Esophagus mucosa (tissue), 1 donor: ENCODE measurements around the gene E2F2. TPM values are rescaled to one million over a fixed set of nuclear protein-coding genes. Genes with fewer than 3 reads are reported as not detected.

Experiments
- ATAC-seq: fragments of 200-7000 bp; cut with Tn5 transposase; one replicate; pipeline ENCODE4 v1.9.1; 2020
- total RNA-seq: library from RNA; stranded (reverse); gene quantifications from one replicate; pipeline ENCODE4 v1.2.4, GENCODE V29; 2023
- donor health status: DM: yes; HTN: yes; CAD: no.

The E2F2 gene
- total RNA-seq, 1 donor from 2014 or later = 13.9 TPM

- no peak for ATAC-seq
Measured at GRCh38 chr1:23481904-23482303, 49.1 kb downstream of the E2F2 start.

DNA sequence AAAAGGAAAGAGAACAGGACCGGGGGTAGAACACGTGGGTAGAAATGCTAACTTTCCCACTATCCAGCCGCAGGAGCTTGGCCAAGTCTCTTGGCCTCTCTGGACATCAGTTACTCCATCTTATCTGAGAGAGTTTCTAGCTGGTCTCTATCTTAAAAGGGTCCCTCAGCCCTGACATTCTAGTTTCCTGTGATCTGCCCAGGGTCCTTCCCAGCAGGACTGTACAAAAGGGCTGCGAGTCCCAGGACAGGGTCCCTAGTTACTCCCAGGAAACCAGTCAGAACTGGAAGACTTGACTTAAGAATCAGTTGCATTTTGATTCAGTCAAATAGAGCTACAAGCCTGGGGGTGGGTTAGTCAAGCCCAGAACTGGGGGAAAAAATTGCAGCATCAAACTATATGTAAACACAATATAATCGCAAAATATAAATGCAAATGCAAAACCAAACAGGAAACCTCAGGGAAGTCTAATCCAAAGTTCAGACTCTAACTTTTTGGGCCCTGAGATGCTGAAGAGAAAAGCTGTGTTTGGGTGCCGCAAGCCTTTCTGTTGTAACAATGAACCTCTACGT is 49.9 kb downstream of the E2F2 start:
- no peak for ATAC-seq

- ATAC-seq = no peak
Measured at GRCh38 chr1:23480187-23481025, 50.6 kb downstream of the E2F2 start.

DNA sequence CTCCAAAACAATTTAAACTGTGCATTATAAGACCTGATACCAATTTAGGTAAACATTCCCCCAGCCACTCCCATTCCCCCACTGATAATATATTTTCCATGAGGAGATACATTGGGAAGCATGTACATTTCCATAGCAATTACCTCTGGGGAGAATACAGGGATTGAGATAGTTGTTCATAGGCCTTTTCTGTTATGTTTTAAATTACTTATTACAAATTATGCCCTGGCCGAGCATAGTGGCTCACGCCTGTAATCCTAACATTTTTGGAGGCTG is 51.4 kb downstream of the E2F2 start:
- ATAC-seq = no peak

- ATAC-seq = no peak
Measured at GRCh38 chr1:23478896-23479665, 52.0 kb downstream of the E2F2 start.

DNA sequence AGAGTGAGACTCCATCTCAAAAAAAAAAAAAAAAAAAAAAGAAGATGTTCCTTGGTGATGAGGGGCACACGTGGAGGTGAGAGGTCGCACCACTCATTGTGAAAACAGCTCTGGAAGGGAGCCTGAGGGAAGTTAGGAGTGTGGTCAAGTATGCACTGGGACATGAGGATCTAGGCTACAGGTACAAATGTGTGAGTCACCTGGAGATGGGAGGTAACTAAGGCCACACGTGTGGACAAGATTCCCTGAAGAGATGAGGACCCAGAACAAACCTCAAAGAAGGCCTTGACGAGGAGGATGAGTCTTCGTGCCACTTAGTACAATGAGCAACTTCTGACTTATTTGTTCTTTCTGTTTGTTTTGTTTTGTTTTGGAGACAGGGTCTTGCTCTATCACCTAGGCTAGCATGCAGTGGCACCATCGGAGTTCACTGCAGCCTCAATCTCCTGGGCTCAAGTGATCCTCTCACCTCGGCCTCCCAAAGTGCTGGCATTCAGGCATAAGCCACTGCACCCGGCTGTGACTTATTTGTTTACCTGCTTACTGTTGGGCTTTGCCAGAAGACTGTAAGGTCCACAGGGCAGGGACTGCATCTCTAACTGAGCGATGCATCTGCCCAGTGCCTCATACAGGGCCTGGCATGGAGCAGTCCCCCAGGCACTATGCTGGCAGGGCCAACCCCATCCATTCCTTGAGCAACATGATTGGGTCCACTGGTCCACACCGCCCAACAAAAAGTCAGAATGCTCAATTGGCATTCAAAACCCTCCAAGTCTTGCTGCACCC is 53.5 kb downstream of the E2F2 start:
- no peak for ATAC-seq

GRCh38 chr1:23475641-23476040 is 55.4 kb downstream of the E2F2 start:
- no peak for ATAC-seq

DNA sequence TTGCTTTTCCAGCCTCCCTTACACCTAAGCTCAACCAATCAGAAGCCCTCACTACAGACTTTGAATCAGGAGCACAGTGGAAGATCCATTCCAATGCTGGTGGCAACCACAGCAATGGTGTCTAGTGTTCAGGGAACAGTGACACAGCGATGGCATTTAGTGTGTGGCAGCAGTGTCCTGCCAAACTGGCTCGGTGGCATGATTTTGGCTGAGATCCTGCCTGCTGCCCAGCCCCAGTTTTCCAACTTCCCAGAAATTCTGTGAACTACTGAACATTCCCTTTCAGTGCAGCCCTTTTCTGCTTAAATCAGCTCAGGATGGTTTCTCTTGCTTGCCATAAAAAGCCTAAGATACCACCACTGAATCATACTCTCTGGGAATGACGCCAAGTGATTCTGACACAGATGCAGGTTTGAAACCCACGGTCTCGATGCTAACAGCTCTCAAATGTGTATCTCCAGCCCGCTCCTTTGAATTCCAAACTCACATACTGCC is 55.9 kb downstream of the E2F2 start:
- ATAC-seq = no peak

DNA sequence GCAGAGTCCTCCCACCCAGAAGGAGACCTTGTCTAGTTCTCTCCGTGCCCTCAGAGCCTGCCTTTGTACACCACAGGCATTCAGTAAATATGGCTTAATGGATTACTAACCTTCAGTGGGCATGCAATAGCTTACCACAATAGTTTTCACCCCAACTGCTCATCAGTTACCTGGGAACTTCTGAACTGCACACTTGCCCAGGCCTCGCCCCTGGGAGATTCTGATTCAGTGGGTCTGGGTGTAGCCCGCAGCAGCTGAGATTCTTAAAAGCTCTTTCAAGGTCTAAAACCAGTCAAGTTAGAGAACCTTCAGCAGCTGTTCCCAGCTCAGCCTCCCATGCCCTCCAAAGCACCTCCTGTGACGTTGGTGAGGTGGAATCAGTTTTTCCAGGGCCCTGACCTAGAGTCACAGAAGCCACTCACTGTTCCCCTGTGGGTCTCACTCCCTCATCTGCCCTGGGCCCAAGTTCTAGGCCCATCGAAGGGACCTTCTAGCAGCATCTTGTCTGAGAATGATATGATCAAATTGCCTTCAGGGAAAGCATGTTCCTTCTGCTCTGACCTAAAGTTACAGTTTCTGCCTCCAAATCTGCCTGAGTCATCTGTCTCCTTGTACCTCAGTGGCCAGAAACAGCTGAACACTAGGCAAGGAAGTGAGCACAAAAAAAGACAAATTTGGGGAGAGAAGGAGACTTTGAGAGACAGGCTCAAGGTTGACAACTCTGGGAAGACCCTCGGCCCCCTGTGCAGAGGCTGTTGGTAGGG is 57.8 kb downstream of the E2F2 start:
- ATAC-seq = peak; percentile 67

DNA sequence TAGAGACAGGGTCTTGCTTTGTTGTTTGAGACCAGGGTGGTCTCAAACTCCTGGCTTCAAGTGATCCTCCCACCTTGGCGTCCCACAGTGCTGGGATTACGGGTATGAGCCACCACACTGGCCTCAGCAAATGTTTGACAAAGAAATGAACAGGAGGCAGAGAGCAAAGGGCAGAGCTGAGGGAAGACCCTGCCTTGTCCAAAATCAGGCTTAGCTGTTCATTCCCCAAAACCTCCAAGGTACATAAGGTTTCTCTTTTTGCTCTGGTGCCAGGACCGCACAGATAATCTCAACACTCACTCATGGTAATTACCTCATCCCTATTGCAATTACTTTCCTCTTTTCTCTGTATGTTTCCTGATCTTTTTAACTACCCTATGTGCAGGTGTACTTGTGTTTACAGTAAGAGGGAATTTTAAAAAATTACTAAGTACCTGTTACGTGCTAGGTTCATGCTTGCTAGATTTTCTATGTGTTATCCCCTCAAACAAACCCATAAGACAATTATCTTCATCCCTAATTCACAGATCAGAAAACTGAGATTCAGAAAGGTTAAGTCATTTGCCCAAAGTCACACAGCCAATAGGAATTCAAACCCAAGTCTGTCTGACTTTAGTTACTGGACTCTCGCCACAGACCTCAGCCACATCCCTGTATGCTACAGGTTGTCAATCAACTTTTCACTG is 58.5 kb downstream of the E2F2 start:
- no peak for ATAC-seq

- no peak for ATAC-seq
Measured at GRCh38 chr1:23471473-23472075, 59.5 kb downstream of the E2F2 start.

GRCh38 chr1:23470282-23471070 is 60.6 kb downstream of the E2F2 start:
- ATAC-seq = peak; percentile 25

- ATAC-seq = no peak
Measured at GRCh38 chr1:23469372-23469982, 61.6 kb downstream of the E2F2 start.

DNA sequence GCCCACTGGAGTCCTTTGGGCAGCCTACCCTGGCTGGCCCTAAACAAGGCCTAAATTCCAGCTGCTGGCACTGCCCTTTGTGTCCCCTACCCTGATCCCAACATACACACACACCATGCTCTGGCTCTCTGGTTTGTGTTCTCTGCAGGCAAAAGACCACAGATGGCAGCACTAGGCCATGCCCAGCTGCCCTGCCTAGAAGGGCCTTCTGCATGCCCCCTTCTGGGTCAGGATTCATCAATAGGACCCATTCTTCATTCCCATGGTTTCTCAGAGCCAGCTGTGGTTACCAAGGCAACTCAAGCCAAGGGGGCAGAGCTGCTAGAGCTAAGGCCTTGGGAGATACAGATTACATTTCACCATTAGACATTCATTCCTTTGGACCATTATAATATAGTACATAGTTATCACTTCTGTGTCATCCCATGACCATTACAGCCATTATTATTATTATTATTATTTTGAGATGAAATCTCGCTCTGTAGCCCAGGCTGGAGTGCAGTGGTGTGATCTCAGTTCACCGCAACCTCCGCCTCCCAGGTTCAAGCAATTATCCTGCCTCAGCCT is 64.5 kb downstream of the E2F2 start:
- no peak for ATAC-seq

DNA sequence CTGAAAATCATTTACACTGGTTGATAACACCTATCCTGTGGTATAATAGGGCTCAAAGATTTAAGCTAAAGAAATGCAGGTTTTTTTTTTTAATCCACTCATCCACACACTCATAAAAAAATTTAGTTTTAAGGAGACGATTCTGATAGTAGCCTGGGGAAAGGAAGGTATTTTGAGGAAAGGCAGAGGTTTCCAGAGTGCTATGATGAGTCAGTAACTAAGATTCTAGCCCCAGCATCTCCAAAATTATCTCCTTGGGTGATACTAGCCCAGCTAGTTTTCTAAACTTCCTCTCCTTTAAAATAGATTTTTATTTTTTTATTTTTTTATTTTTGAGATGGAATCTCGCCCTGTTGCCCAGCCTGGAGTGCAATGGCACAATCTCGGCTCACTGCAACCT is 67.7 kb downstream of the E2F2 start:
- ATAC-seq = no peak

DNA sequence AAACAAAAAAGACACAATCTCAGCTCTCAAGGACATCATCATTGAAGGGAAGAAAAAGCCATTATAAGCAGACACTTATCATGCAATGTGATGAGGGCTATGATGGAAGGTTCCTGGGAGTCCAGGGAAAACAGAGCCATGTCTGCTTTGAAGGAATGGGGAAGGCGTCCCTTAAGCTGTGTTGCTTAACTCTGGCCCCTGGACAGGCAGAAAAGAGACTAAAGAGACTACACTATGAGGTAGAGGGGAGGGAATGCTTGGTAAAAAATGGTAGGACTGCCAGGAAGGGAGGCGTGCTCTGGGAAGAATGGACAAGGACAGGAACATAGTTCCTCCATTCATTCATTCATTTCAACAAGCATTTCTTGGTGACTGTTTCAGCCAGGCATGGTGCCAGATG is 68.3 kb downstream of the E2F2 start:
- no peak for ATAC-seq

DNA sequence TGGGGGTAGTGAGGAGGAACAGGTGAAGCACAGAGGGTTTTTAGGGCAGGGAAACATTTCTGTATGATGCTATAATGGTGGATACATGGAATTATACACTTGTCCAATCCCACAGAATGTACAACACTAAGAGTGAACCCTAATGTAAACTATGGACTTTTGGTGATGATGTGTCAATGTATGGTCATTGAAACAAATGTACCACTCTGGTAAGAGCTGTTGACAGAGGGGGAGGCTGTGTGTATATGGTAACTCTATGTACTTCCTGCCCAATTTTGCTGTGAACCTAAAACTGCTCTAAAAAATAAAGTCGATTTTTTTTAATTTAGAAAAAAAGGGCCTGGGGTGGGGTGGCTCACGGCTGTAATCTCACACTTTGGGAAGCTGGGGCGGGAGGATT is 70.0 kb downstream of the E2F2 start:
- no peak for ATAC-seq

DNA sequence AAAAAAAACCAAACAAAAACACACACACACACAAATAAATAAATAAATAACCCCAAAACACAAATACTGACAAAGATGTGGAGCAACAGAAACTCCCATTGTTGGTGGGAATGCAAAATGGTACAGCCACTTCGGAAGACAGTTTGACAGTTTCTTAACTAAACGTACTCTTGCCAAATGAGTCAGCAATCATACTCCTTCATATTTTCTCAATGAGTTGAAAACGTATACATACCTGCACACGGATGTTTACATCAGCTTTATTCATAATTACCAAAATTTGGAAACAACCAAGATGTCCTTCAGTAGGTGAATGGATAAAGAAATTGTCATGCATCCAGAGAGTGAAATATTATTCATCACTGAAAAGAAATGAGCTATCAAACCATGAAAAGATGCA is 70.5 kb downstream of the E2F2 start:
- no peak for ATAC-seq

DNA sequence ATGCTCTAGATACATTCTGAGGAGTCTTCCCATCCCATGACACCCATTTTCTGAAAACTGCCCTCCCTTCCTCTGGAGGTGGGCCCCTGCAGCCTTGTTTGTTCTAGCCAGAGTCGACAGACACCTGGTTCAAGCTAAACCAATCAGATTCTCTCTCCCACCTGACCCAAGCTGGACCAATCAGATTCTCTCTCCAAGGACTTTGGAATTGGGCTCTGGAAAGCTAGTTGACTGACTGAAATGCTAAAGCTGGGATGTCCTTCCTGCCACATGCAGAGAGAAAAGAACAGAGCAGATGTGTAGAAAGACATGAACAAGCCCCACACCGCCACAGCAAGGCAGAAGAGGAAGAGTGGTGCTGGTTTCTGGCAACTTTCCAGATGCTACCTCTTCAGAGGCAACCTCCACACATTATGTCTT is 71.7 kb downstream of the E2F2 start:
- no peak for ATAC-seq
